Measurements from ENCODE around the gene R3HCC1L.

- no peak for TF ChIP-seq CTCF (conservative IDR thresholded peaks at IDR 0.05 in 1 of 2, IDR thresholded peaks at IDR 0.05 in 1 of 2; ENCODE audit: extremely low read depth in 1 of 2, insufficient read depth in 1 of 2, low read depth in 1 of 2, low read length in 2 of 2)
- TF ChIP-seq EZH2 (IDR thresholded peaks at IDR 0.05; ENCODE audit: borderline replicate concordance, low read length), result no peak
These were observed 112.7 kb downstream of the R3HCC1L start for GRCh38 chr10:98246911-98247805.

Measured in mammary epithelial cell (primary cell).